ENCODE results near the gene EEF1G.
"Not testable (repeated sequence)": the region's sequence is repeated elsewhere in the genome, so short reads cannot be mapped to it uniquely, and the experiment has no call there.

Gene EEF1G

DNA sequence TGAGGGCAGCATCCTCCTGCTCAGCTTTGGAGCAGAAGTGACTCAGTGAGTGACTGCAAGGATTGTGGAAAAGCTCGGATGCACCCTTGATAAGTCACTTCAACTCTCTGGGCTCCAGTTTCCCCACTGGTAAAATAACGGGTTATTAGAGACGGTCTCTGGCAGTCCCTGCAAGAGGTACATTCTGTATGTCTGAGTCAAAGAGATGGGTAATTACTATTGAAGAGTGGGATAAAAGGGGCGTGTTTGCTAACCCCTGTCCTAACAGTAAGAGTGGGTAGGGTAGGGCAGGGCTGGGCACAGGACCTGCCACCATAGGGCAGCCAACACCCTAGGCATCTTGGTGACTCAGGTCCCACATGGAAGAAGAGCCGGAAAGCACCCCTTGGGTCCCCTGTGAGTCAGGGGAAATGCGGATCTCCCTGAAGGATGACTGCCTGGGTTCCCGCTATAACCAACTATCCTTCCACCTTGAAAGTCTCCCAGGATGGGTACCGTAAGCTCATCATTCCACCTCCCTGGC lies 19.8 kb downstream of the EEF1G start:
- DNase-seq, result no peak

DNA sequence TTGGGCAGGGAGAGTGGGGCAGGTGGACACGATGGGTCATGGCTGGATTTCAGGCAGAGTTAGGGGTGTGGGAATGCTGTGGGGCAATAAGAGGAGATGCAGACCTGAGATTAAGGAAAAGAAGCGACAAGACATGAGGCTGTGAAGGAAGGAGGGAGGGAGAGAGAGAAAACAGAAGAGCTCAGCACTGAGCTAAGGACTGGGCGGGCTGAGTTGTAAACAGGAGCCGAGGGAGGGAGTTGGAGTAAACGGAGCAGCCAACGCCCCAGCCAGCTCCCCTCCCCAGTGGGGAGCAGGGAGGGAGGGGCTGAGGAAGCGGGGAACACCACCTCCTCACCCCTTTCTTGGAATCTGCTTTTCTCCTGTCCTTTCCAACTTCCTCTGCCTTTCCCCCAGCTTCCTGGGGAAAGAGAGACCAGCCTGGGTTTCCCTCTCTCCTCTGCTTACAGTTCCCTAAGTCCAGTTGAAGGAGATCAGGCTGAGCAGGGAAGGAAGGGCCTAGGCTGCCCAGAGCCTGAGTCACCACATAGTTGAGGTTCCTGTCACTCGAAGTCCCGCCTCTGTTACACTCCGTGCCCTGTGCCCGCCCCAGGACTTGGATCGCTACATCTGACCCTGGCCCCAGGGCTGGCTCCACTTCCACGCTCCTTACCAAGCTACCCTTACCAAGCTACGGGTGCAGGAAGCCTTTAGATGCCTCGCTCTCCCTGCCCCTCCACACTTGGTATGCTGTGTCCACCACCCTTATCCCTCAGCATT lies 20.4 kb downstream of the EEF1G start:
- peak; percentile 95 for DNase-seq

DNA sequence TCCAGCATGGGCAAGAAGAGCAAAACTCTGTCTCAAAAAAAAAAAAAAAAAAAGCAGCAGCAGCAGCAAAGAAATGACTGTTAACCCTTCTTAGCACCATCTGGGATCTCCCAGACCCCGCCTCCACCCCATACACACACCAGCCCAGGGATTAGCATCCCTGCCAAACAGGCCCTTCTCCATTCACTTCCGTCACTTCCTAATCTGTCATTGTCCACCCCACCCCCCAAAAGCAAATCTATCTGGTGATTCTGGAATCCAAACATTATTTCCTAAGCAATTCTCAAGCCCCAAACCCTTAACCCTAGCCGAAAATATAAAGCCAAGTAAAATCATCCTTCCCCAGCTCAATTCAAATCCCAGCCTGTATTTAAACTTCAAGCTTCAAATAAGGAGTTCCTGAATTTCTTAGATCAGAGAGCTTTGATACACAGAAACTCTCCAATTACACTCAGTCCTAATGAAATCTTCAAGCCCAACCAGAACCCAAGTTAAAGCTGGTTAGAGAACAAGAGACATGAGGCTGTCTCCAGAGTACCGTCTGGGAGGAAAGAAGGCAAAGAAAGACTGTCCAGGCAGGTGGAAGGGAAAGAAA lies 21.1 kb downstream of the EEF1G start:
- peak; percentile 33 for DNase-seq

DNA sequence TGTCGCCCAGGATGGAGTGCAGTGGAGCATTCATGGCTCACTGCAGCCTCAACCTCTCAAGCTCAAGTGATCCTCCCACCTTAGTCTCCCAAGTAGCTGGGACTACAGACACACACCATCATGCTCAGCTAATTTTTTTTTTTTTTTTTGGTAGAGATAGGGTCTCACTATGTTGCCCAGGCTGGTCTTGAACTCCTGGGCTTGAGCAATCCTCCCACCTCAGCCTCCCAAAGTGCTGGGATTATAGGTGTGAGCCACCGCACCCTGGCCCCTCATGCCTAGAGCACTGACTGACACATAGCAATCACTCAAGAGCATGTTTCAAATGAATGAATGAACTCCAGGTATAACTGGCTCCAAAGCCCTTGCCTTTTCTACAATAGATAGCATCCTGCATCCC lies 23.2 kb downstream of the EEF1G start:
- not testable (repeated sequence) for DNase-seq

DNA sequence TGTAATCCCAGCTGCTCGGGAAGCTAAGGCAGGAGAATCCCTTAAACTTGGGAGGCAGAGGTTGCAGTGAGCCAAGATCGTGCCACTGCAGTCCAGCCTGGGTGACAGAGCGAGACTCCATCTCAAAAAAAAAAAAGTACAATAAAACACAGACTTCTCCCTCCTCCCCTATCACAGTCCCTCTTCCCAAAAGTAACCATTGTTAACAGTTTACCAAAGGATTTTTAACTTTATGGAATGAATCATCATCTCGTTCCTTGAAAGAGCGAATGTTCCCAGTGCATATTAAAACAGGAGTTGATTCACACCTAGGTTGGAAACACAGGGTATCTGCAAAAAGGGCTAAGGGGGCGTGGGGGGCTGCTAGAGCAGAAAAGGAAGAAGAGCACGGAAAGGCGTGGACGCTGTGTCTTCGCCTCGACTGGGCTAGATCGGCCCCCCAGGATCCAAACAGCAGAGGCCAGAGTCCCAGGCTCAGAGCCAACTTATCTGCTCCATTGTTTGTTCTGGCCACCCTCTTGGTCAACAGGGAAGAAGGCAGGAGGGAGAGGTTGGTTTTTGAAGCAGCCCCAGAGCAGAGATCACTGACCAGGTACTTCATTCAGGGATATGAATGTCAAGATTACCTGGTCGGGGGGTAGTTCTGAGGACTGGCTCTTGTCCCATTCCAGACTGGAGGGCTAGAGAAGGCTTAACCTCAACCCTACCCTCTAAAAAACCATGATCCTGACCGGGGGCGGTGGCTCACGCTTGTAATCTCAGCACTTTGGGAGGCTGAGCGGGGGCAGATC lies 25.0 kb downstream of the EEF1G start:
- no peak for DNase-seq

DNA sequence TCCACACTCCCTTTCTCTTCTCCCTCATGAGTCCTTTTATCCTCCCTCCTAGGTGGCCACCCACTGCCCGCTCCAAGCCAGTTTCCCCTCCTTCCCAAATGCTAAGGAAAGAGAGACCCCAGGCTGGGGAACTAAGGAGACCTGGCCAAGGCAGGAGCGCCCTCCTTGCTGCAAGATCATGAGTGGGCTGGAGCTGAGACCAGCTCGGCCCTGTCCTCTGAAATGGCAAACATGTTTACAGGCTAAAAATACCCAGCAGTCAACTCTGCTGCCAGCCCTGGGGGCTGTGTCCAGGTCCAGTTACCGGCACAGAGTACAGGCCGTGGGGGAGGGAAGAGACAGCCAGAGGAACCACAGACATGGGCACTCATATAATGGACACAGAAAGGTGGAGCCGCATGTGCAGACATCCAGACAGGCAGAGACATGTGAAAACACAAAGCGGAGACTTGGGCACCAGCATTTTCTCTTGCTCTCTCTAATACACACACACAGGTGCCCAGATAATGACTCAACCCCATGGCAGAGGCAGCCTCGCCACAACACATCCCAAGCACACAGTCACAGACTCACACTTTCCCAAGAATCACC lies 25.9 kb downstream of the EEF1G start:
- DNase-seq, result no peak

DNA sequence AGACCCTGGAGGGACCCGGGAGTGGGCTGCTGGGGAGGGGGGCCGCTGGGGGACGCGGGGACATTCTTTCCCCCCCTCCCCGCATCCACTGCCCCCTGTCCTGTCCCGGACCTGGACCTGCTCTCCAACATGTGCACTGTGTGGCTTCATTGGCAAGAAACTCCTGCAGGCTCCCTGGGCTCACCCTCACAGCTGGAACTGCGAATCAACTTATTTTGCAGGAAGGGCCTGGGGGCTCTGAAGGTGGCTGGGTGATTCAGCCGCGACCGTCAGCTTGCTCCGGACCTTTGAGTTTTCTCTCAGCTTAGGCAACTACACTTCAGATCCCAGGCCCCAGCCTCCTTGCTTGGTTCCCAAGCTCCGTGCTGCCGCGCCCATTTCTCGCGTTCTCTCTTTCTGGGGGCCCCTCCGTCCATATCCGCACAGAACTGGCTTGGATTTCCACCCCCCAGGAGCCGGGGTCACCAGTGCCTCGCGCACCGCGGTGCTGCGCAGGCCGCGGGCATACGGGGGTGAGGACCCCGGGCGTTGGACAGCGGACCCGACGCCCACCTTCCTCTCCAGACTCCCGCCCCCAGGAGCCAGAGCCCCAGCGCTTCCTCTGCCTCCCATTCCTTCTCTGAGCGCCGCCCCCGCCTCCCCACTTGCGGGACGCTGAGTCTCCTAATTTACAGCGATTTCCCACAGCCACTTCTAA lies 26.6 kb downstream of the EEF1G start:
- DNase-seq, result peak; percentile 32

DNA sequence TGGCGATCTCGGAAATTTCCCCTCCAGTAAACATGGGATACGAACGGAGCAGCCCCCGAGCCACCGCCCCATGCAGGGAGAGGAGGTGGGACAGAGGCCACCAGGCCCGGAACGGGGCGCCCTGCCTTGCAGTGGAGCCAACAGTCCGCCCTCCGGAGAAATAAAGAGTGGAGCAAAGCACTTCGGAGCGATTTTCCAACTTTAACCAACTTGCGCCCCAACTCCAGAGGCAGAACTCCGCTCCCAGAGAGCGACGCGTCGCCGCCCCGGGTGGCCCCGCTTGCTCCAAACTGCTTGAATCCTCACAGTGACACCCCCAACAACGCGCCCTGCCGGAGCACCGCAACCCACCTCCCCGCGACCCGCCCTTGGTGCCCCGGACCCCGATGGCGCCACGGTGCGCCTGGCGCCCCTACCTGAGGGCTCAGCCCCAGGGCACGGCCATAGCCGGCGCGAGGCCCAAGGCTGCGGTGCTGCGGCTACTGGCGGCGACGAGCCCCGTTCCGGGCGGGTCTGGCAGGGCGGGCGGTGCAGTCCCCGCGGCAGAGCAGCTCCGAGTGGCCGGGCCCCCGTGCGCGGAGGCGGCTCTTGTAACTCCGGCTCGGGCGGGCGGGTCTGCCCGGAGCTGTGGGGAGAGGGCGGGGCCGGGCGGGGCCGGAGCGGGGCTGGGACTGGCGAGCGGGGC lies 27.3 kb downstream of the EEF1G start, which contains the start of gene AHNAK:
AHNAK (minus strand) TSS at position 563 of the 685 bp plus-strand sequence. CDS start 10,708 bp downstream, outside the sequence.
- DNase-seq, result peak; percentile 79

DNA sequence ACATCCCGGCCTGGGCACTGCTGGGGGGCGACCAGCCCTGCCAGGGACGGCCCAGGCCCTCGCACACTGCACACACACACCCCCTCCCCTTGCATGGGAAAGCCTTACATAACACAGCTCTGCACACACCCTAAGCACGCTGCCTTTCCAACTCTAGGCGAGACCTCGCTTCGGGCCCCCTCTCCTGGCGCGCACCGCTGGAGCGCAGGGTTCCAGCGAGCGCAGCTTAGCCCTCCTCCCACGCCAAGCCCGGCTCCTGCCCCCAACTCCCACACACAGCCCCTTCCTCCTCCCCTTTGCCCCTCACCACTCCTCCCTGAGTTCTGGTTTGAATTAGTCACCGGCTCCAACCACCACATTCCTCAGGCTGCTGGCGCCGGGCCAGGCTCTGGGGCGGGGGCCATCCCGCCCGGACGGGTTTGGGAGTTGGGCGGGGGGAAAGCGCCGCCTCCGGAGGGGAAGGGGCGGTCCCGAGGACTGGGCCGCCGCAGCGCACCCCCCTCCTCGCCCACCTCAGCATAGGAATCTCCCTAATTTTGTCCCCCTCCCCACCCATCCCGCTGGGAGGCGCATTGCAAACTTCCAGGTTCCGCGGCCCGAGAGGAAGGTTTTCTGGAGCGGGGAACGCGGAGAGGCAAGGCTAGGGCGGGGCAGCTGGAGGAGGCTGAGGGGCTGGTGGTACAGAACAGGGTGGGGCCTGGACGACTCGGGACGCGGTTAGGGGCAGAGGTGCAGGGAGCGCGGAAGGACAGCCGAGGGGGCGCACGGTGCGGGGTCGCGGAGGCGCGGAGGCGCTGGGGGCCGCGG lies 28.1 kb downstream of the EEF1G start:
- peak; percentile 68 for DNase-seq

DNA sequence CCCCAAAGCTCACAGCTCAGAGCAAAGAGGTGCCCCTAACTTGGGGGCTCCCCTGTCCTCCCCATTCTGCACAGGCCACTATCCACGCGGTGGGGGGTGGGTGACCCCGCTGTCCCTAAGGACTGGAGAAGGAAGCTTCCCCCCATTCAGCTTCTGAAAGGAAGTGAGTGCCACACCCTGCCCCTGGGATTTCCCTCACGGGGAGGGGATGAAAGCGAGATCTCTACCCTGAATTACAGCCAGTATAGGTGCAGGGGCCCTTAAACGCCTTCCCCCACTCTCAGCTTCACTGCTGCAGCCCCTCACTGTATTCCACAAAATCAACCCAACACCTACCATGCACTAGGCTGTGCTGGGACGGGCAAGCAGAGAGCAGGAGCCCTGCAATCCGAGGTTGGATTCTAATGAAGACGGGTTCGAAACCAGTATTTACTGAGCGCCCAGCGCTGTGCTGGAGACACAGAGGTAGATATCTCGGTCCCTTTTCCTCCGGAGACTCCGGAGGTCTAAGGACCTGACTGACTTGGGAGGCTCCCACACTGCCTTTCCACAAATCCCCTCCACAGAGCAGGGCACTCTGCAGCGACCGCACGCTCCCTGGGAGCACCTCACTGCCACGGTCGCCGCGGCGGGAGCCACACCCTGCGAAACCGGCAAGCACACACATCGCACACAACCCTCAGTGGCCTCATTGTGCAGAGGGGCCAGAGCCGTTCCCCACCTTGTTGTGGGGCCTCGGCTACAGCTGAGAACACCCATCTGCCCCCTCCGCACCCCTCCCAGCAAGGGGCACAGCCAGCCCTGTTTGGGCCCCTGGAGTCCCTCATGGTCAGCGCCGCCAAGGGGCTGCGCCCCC lies 28.9 kb downstream of the EEF1G start:
- peak; percentile 56 for DNase-seq

DNA sequence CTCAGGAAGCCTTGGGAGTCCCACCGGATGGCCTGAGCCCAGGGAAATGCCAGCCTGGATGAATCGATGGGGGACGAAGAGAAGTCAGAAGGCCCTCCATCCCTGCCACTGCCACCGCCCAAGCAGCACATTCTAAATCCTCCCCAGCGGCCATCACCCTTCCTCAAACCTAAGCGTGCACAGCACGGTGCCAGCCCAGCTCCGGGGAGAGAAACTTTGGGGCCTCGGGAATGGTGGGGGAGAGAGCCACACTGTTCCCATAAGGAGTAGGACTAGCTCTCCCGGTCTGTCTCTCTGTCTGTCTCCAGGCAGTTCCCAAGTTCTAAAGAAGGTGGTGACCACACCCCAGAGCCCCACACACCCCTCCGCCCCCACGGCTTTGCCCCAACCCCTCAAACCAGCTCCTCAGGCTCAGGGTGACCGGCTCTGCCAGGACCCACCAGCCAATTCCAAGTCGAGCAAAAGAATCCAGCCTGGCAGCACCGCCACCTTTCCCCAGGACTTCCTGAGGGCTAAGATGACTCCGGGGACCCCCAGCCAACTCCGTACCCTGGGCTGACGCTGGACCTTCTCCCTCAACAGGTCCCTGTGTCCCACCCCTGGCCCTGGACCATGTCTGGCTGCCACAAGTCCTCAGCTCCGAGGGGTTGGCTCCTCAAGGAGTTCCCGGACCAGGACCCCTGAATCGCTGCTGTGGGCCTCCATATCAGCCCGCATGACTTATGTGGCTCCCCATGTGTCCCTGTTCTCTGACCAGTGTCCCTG lies 29.8 kb downstream of the EEF1G start:
- no peak for DNase-seq

DNA sequence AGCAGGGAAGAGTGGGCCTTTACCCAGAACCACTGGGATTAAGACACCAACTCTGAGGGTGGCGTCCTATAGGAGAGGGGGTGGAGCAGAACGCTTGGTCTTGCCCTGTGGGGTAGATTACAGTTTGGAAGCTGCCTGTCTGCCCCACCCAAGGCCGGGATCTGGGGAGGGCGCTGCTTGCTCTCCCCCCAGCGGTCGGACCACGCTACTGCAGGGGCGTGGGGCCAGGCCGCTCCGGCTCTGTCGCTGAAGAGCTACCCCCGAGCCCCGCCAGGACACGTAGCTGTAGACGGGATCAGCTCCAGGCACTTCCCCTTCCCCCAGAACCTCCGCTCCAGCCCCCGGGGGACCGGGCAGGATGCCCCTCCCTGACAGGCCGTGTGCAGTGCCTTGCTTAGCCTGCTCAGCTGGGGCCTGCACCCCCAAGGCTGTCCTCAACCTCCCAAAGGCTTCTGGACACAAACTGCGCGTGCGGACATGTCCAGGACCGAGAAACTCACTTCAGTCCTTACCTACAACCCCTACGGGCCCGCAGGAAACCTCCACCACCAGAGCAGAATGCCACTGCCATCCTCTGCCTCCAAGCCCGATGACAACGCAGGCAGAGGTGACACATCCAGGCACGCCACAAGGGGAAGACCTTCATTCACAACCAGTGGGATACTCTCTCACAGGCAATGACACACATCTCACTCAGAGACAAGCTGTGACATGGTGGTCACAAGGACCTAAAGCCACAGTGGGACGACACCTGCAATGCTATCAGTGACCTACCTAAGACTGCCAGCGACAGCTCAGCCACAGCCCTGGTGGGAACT lies 30.7 kb downstream of the EEF1G start:
- peak; percentile 92 for DNase-seq

DNA sequence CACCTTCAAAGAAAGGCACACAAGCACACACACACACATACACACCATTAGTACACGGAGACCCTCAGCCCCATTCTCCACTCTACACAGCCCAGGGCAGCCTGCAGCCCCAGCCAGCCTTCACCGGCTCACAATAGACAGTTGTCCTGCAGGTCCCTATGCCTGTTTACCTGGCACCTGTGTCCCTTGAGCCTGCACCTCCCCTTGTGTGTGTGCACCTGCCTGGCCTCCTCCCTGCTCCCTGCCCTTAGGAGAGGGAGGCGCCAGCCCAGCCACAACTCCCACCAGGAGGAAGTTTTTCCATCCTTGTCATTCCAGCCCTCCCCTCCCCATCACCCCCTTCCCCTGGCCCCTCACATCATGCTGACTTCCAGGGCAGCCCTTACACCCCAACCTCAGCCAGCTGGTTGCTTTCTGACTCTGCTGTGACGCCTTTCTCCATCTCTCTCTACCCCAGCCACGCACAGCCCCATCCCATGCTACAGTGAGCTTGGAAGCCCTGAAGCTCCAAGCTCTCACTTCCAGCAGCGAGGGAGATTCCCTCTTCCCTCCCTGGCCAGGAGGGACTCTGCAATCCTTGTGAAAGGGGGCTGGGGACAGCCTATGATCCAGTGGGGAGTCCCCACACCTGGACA lies 31.5 kb downstream of the EEF1G start:
- DNase-seq, result no peak

DNA sequence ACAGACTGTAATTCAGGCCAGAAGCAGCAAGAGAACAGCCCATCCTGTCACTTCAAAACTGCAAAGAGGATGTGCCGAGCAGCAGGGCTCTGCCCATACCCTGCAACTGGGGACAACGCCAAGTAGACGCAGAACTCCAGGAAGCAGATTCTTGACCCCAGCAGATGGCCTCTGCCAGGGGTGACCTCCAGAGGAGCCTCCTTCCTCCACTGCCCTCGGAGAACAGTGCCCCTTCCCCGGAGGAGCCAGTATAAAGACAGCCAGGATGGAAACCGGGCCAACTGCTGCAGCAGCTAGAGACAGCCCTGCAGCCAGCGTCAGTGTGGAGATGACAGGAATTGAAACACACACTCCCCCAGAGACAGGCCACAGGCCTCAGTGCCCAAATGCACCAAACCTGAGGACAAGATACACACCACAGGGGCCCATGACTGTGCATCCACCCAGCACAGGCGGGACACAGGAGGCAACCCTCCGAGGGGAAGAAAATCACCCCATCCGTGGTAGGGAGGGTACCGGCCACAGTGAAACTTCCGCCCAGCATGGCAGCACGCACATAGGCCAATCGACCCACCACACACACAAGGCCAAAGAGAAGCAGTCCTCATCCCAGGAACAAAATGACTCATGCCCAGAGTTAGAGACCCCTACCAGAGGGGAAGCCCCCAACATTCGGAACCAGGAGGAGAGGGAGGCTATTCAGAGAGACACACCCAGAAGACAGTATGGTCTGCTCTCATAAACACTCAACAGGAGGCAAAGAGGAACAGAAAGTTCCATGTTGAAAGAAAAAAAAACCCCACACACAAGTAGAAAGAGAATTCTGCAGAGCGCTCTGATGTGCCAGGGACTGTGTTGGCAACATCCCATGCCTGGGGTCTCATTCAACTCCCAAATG lies 32.6 kb downstream of the EEF1G start:
- no peak for DNase-seq

DNA sequence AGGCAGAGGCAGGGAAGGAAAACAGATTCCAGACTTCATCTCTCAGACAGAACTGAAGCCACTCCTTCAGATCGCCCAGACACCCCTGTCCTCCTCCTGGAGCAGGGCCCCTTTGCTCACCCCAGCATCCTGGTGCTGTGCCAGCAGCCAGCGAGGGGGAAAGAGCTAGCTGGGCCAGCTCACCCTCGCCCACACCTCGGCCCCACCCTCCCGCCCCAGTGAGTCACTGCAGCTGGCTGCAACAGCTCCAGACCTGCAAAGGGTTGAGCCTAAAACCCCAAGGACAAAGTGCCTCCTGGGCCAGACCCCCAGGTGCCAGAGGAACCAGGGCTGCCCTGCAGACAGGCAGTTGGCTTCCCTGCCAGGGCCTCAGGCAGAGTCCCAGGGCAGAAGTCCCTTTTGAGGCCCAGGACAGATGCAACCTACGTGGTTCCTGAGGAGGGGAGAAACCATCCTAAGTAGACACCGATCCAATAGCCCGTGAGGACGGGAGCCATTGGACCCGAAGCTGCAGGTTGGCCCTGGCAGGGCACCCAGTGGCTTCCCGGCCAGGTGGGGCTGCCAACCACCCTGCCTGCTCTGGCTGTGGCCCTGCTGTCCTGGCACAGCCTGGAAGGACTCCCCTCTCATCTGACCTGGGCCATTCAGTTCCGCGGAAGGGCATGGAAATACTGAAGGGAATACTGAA lies 34.3 kb downstream of the EEF1G start:
- peak; percentile 83 for DNase-seq
